ENCODE measurements around the gene RHEX.
A peak's percentile ranks its signal among the peaks of the same experiment; 100 is the strongest.
"Not testable (repeated sequence)": the region's sequence is repeated elsewhere in the genome, so short reads cannot be mapped to it uniquely, and the experiment has no call there.

The RHEX gene

GRCh38 chr1:206030714-206031113, 22.3 kb upstream of the RHEX start:
- DNase-seq = peak; percentile 67

GRCh38 chr1:206032380-206033140, 20.4 kb upstream of the RHEX start:
- peak; percentile 61 for DNase-seq

- no peak for DNase-seq
Measured at GRCh38 chr1:206035027-206035426, 17.9 kb upstream of the RHEX start.

DNA sequence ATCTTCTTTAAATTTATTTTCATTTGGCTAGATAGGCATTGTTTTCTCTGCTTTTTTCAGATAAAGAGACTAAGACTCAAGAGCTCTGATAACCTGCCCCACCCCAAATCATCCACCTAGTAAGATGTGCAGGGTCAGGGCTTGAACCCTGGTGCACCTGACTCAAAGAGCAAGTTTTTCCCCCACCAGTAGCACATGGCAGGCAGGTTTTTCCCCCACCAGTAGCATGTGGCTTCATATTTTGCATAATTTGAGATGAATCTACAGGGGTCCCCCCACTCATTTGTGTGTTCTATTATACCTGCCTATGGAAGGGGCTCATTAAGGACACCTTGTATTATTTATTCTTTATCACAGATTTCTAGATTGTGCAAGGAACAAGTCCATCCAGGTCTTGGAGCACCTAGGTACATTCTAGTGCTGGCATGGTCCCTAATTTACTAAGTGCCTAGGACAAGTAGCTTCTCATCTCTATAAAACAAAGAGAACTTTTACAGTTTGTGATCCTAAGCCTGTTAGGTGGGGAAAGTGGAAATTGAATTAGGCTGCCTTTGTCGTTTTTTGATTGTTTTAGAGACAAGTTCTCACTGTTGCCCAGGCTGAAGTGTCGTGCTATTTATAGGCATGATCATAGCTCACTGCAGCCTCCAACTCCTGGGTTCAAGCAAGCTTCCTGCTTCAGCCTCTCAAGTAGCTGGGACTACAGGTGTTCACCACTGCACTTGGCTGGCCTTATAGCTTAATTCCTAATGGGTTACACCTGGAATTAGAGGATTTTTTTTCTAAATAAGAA, 16.1 kb upstream of the RHEX start:
- no peak for DNase-seq

GRCh38 chr1:206037581-206037980, 15.4 kb upstream of the RHEX start:
- DNase-seq = no peak

DNA sequence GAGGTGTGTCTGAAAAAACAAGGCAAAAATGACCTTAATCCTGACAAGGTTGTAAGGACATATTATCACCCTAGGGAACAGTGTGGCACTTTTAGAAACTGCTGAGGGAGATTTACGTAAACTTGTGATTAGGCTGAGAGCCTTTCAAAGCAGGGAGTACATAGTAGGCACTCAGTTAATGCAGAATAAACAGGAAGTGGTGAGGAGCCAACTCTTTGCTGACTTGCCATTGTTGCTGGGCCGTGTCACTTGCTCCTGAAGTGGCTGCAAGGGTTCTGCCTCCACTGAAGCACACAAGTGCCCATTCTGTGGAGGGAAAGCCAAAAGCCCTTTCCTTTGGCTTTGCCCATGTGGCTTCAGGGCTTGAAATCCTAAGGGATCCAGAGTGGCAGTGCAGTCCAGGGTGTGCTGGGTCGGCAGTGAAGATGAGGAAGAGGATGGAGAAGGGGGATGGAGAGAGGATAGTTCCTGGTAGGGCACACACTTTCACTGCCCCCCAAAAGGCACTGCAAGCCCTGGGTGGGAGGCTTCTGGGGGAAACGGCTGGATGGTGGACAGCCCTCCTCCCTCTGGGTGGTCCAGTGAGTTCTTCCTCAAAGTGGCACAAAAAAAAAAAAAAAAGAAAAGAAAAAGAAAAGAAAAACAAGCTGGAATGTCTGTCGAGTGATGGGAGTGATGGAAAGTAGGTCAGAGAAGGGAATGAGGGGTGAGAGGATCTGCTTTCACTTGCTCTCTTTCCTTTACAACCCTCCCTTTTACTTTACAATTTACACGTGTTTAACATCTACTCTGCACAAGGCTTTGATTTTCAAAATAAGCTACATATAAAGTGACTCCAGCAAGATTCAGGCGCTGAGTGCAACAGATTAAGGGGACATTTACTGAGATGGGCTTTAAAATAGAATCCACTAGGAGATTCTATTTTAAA, 13.7 kb upstream of the RHEX start:
- DNase-seq = no peak

GRCh38 chr1:206040328-206040727, 12.6 kb upstream of the RHEX start:
- no peak for DNase-seq

- no peak for DNase-seq
Measured at GRCh38 chr1:206041640-206042039, 11.3 kb upstream of the RHEX start.

DNA sequence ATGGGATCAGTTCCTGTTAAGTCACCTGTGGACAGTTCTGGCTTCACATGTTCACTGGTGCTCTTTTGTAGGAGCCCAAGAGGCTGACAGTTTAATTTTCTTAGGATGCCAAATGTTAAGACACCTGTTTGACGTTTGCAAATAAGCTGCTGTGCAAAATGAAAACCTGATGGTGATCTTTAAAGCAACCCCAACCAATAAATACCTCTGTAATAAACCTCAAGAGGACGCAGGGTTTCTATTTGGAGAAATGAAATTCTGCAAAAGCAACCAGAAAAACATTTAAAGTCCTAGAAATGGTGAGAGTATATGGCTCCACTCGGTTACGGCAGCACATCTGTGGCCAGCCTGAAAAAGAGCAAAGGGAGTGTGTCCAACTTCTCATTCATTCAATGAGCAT, 5.7 kb upstream of the RHEX start:
- no peak for DNase-seq

- peak; percentile 72 for DNase-seq
Measured at GRCh38 chr1:206048582-206048981, 4.4 kb upstream of the RHEX start.

DNA sequence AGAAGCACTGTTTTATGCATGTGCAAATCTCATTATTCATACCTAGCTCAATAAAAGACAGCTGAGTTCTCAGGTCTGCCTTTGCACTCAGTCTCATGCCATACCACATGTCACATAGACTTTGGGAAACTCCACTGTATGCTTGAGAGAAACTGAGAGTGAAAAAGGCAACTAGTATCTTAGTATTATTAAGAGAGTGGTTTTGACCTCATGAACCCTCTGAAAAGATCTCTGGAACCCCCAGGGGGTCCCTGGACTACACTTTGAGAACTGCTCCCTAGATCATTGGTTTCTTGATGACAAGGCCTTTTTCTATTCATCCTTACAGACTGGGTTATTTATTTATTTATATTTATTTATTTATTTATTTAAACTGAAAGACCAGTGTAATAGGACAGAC, 3.7 kb upstream of the RHEX start:
- peak; percentile 43 for DNase-seq

- DNase-seq = no peak
Measured at GRCh38 chr1:206049919-206050600, 2.9 kb upstream of the RHEX start.

DNA sequence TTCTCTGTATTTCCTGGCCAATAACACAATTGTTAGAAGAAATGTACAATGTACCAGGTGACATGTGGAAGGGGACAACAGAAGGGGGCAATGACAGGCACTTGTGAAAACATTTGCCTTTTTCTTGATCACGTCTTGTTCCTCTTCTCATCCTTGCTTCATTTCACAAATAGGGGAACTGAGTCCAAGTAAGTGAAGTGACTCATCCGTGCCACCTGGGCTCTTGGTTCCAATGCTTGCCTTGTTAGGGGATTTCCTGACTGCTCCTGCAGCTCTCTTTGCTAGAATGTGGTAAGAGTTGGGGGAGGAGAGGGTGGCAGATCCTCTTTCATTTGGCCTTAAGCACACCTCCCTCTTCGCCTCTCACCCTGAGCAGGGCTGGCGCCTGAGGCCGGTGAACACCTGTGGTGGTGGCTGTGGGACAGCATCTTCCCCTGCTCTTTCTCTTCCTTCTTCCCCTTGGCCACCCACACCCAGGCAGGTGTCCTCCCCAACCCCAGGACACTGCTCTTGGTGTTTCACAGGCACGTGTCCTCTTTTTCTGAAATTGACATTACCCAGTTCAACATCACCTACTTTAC, 2.2 kb upstream of the RHEX start:
- peak; percentile 94 for DNase-seq

DNA sequence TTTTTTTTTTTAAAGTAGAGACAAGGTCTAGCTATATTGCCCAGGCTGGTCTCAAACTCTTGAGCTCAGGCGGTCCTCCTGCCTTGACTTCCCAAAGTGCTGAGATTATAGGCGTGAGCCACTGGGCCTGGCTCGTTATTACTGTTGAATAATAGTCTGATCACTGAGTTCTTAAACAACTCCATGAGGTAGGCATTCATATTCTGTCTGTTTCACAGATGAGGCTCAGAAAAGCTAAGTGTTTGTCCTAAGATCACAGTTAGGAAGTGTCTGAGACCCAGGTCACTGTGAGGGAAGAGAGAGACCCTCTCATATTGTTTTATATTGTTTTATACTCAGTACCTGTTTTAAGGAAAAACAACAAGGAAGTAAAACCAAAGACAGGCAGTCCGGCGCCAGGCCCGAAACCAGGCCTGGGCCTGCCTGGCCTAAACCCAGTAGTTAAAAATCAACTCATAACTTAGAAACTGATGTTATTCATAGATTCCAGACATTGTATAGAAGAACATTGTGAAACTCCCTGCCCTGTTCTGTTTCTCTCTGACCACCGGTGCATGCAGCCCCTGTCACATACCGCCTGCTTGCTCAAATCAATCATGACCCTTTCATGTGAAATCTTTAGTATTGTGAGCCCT, 625 bp upstream of the RHEX start:
- DNase-seq = not testable (repeated sequence)

DNA sequence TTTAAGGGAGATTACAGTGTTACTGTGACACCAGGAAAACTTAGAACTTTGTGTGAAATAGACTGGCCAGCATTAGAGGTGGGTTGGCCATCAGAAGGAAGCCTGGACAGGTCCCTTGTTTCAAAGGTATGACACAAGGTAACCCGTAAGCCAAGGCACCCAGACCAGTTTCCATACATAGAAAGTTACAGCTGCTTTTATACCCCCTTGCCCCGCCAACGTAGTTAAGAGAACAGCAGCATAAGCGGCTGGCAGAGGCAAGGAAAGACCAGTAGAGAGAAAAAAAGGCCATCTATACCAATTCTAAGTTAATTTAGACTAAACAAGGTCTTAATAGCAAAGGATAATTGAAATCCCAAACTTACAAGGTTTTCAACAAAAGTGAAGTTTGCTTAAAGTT, 643 bp downstream of the RHEX start:
- not testable (repeated sequence) for DNase-seq

- DNase-seq = not testable (repeated sequence)
Measured at GRCh38 chr1:206055069-206055625, 2.2 kb downstream of the RHEX start.

DNA sequence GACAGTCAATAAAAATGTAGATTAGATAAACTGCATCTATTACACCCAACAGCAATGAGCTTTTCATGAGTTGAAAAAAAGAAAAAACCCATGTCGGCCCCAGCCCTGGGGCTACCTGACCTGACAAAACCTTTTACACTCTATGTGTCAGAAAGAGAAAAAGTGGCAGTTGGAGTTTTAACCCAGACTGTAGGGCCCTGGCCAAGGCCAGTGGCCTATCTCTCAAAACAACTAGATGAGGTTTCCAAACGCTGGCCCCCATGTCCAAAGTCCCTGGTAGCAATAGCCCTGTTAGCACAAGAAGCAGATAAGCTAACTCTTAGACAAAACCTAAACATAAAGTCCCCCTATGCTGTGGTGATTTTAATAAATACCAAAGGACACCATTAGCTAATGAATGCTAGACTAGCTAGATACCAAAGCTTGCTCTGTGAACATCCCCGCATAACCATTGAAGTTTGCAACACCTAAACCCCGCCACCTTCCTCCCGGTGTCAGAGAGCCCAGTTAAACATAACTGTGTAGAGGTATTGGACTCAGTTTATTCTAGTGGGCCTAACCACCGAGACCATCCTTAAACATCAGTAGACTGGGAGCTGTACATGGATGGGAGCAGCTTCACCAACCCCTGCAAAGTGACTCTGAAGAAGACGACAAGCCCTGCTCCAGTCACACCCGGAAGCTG, 2.8 kb downstream of the RHEX start:
- not testable (repeated sequence) for DNase-seq

DNA sequence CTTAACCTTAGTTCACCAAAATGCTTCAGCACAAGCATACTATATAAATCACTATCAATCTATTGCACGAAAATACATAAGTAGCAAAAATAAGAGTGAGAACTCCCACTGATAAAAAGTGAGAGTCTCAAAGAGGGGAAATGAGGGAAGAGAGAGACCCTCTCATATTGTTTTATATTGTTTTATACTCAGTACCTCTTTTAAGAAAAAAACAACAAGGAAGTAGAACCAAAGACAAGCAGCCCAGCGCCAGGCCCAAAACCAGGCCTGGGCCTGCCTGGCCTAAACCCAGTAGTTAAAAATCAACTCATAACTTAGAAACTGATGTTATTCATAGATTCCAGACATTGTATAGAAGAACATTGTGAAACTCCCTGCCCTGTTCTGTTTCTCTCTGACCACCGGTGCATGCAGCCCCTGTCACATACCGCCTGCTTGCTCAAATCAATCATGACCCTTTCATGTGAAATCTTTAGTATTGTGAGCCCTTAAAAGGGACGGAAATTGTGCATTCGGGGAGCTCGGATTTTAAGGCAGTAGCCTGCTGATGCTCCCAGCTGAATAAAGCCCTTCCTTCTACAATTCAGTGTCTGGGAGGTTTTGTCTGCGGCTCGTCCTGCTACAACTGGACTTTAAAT, 5.4 kb downstream of the RHEX start:
- not testable (repeated sequence) for DNase-seq

DNA sequence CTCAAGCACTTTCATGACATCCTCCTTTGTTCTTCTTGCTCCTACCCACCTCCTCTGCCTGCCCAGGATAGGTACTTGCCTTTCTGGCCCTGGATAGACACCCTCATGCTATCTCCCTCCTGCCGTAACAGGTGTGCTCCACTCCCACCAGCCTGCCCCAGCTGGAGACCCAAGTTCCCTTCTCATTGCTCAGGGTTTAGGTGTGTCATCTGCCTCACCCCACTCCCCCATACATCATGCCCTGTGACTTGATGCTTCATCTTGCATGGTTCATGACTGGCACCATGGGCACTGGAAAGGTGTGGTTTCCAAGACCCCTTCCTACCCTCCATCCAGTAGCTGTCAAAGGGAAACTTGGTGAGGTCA, 5.9 kb downstream of the RHEX start:
- DNase-seq = no peak

DNA sequence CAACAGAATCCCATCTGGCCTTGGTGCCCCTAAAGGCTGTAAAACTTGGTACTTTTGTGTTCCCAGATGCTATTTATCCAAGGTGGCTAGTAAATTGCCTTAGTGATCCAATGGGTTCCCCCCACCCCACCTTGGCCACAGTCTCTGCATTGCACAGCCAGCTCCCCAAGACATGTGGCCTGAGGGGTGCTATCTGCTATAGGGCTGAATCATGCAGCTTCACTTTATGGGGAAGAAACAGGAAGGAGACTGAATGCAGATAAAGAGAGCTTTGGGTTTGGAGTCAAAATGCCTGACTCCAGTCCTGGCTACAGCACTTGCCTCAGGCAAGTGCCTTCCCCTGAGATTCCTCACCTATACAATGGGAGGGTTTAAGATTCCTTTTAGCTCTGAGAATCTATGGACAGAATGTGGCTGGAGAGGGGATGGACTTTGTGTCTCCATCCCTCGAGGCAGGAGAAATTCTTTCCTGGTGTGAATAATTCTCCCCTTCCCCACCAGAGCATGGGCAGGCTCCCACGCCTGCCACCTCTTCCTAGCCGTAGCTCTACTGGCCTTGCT, 6.5 kb downstream of the RHEX start:
- no peak for DNase-seq
